Activated CD4-positive, alpha-beta memory T cell treated with anti-CD3 and anti-CD28 coated beads, Interleukin-2, amount 10 ng/mL, durations not matched to agents 7 days and 5 days (primary cell): ENCODE results near the gene EIF4E3. TPM values are rescaled to one million over a fixed set of nuclear protein-coding genes. Genes with fewer than 3 reads are reported as not detected.

Experiments used
- CTCF ChIA-PET: fragments of 350-600 bp; sonication (Branson Sonifier 250); formaldehyde crosslinking; loops from one replicate; lab custom pipeline; 2021; ENCODE audit warnings: antibody characterized with exemption, inconsistent platforms; lab: Charles Lee
- POLR2A ChIA-PET: fragments of 350-600 bp; sonication (Branson Sonifier 250); formaldehyde crosslinking; loops from one replicate; lab custom pipeline; 2021; ENCODE audit warnings: antibody characterized with exemption; lab: Charles Lee
- DNase-seq: peaks from one replicate; pipeline ENCODE4 v3.0.0-alpha.2; 2020
- H3K27ac Mint-ChIP-seq: one replicate; pipeline ENCODE4 v1.8.0; 2021; ENCODE audit warnings: mild to moderate bottlenecking, mixed read lengths
- H3K27me3 Mint-ChIP-seq: one replicate; pipeline ENCODE4 v1.8.0; 2021; ENCODE audit warnings: mixed read lengths
- H3K36me3 Mint-ChIP-seq: one replicate; pipeline ENCODE4 v1.8.0; 2021; ENCODE audit warnings: low read depth, mixed read lengths
- H3K4me1 Mint-ChIP-seq: one replicate; pipeline ENCODE4 v1.8.0; 2021; ENCODE audit warnings: mixed read lengths
- H3K4me3 Mint-ChIP-seq: one replicate; pipeline ENCODE4 v1.8.0; 2021; ENCODE audit warnings: mild to moderate bottlenecking, mixed read lengths
- H3K9me3 Mint-ChIP-seq: one replicate; pipeline ENCODE4 v1.8.0; 2021; ENCODE audit warnings: mixed read lengths
- total RNA-seq, 2 experiments: library from RNA; stranded (reverse); gene quantifications; one replicate each; pipeline ENCODE4 v1.2.3, GENCODE V29; 2021

EIF4E3 gene
- total RNA-seq, 2 experiments from 2014 or later: 76.9 TPM

DNA sequence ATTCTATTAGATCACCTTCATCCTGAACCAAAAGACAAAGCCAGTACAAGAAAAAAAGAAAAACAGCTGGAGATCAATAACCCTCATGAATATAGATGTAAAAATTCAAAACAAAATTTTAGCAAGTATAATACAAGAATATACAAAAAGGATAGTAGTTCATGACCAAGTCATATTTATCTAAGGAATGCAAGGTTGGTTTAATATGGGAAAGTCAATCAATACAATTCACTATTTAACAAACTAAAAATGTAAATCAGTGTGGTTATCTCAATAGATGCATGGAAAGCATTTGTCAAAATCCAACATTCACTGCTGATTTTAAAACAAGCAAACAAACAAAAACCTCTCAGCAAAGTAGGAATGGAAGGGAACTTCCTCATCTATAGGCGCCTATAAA is 17.4 kb upstream of the EIF4E3 start:
- Mint-ChIP-seq H3K4me3 (no peak overlapping the region), H3K27ac (no peak overlapping the region), H3K27me3 (peaks cover 33% of the 10 kb centered on the region), H3K9me3 (peaks cover 35% of the 10 kb centered on the region), H3K36me3 (peaks cover 9% of the 10 kb centered on the region), H3K4me1 (no peaks in the 10 kb centered on the region)
- POLR2A ChIA-PET: no interaction called here
- DNase-seq: no peak
- CTCF ChIA-PET: interaction anchor here (1.2 kb wide), 1 partner anchor 12 kb away, joined by 3 read pairs; no protein-coding TSS in a partner anchor

DNA sequence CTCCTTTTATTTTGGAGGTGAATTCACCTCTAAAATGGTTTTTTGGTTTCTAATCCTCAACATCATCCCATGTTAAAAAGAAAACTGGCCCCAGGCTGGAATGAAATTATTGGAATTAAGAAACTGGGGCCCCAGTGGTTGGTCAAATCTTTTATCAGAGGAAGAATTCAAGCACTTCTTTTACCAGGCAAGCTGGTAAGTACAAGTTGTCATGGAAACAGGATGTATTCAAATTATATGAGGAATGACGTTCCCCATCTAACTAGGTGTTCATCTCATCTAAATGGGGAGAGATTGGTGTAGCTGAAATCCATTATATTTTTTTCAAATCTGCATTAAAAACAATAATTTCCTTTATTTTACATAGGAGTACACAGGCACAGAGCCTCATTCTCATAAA is 9.7 kb upstream of the EIF4E3 start:
- ChIA-PET POLR2A (no interaction called here), CTCF (no interaction called here)
- no peak overlapping the region for H3K27ac Mint-ChIP-seq
- H3K36me3 Mint-ChIP-seq: no peaks in the 10 kb centered on the region
- DNase-seq: no peak
- H3K4me3 Mint-ChIP-seq: no peak overlapping the region
- peaks cover 15% of the 10 kb centered on the region for H3K4me1 Mint-ChIP-seq
- peaks cover 2% of the 10 kb centered on the region for H3K9me3 Mint-ChIP-seq
- H3K27me3 Mint-ChIP-seq: peaks cover 37% of the 10 kb centered on the region

DNA sequence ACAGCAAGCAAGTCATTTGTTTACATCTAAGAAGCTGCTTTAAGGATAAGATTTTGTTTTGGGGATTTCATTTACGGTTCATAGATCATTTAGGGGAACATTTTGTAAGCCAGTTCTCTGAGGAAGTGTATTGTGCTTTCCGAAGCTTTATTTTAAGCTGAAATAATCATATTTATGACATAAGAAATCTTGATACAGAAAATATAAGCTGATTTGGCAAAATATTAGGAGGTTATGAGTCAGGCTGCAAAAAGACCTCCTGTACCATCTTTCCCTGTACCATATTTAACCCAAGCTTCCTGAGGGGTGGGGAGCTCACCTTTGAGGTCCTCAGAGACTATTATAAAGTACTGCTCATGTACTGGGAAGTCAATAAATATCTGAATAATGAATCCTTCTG is 8.1 kb upstream of the EIF4E3 start:
- no peak for DNase-seq
- CTCF ChIA-PET: interaction anchor here (0.9 to 2.0 kb wide), 4 partner anchors 9 to 1089 kb away, joined by 3 to 5 read pairs (median 4); partner anchors contain the start of gene EIF4E3
- POLR2A ChIA-PET: no interaction called here
- Mint-ChIP-seq H3K9me3 (no peaks in the 10 kb centered on the region), H3K4me1 (peaks cover 28% of the 10 kb centered on the region), H3K36me3 (no peaks in the 10 kb centered on the region), H3K4me3 (no peak overlapping the region), H3K27ac (no peak overlapping the region), H3K27me3 (peaks cover 28% of the 10 kb centered on the region)

DNA sequence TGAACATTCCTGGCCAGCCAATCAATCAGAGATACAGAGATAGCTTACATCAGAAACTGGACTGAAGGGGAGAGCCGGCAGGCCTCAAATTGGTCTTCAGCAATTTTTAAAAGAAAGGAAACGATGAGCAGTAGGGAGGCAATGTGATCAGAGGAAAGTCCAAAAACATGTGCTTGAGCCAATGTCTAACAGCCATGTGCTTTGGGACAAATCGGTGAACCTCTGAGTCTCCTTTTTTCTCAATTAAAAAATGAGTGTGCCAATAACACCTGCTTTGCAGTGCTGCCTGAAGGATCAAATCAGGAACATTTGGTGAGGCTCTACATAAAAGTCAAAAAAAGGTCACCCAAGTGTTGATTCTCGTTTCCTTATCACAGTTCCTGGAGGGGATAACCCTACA is 7.4 kb upstream of the EIF4E3 start:
- ChIA-PET CTCF (interaction anchor here (0.6 to 2.0 kb wide), 4 partner anchors 8 to 364 kb away, joined by 3 to 5 read pairs (median 4); partner anchors contain the start of gene EIF4E3), POLR2A (no interaction called here)
- Mint-ChIP-seq H3K27me3 (peaks cover 21% of the 10 kb centered on the region), H3K9me3 (no peaks in the 10 kb centered on the region), H3K36me3 (no peaks in the 10 kb centered on the region), H3K4me1 (peaks cover 30% of the 10 kb centered on the region), H3K27ac (no peak overlapping the region), H3K4me3 (no peak overlapping the region)
- no peak for DNase-seq

DNA sequence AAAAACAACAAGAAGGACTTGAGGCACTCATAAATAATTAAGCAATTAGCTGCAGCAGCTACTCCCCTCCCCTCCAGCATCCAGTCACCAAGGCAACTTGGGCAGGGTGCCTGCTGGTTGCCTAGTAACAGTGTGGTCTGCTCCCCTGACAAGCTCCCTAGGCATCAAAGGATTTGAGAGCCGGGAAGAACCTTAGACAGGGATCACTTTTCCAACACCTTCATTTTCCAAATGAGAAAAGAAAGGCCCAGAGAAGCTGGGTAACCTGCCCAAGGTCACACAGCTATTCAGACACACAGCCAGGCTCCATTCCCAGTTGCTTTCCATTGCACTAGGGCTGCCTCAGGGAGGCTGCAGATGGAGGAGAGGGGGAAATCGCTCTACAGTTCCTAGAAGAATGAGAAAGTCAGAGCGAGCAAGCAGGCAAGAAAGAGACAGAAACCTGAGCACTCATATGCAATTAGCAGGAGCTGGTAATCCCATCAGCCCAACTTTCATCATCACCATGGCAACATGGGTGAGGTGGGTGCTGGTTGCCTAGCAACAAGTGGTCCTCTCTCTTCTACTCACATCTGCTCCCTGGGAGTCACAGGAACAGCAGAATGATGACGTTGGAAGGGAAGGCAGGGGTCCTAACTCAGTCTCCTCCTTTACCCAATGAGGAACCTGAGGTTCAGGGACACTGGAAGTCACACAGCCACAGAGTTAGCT is 3.6 kb upstream of the EIF4E3 start:
- peaks cover 13% of the 10 kb centered on the region for H3K36me3 Mint-ChIP-seq
- ChIA-PET POLR2A (interaction anchor here (1.5 kb wide), 1 partner anchor 12 kb away, joined by 3 read pairs; no protein-coding TSS in a partner anchor), CTCF (interaction anchor here (0.7 to 3.0 kb wide), 10 partner anchors 10 to 147 kb away, joined by 3 to 49 read pairs (median 8); no protein-coding TSS in a partner anchor)
- H3K27ac Mint-ChIP-seq: no peak overlapping the region
- H3K9me3 Mint-ChIP-seq: no peaks in the 10 kb centered on the region
- DNase-seq: no peak
- peaks cover 46% of the 10 kb centered on the region for H3K4me1 Mint-ChIP-seq
- no peak overlapping the region for H3K4me3 Mint-ChIP-seq
- H3K27me3 Mint-ChIP-seq: no peaks in the 10 kb centered on the region

DNA sequence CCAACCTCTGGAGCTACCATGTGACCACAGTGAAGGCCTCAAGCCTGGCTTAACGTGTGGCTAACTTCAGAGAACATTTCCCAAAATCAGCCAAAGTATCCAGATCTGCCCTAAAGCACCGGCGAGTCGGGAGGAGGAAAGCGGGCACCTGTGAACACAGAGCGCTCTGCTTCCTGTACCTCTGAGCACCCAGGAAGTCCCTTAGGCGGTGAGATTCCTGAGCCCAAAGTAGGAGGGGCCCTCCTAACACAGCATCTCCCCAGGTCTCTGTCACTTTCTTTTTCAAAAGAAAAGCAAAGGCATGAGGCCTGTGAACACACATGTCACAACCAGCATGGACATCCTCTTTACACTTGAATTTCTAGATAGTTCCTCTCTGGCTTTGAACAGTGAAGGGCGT is 944 bp upstream of the EIF4E3 start:
- POLR2A ChIA-PET: interaction anchor here (0.7 to 2.0 kb wide), 3 partner anchors 15 to 721 kb away, joined by 3 to 7 read pairs (median 3); no protein-coding TSS in a partner anchor
- CTCF ChIA-PET: interaction anchor here (0.7 to 1.6 kb wide), 2 partner anchors 15 to 149 kb away, joined by 3 to 13 read pairs; no protein-coding TSS in a partner anchor
- peaks cover 24% of the 10 kb centered on the region for H3K36me3 Mint-ChIP-seq
- H3K4me1 Mint-ChIP-seq: peaks cover 69% of the 10 kb centered on the region
- no peaks in the 10 kb centered on the region for H3K9me3 Mint-ChIP-seq
- peak; percentile 59 for DNase-seq
- no peaks in the 10 kb centered on the region for H3K27me3 Mint-ChIP-seq
- peak overlapping the region; percentile 94 for H3K4me3 Mint-ChIP-seq
- peak overlapping the region; percentile 91 for H3K27ac Mint-ChIP-seq

DNA sequence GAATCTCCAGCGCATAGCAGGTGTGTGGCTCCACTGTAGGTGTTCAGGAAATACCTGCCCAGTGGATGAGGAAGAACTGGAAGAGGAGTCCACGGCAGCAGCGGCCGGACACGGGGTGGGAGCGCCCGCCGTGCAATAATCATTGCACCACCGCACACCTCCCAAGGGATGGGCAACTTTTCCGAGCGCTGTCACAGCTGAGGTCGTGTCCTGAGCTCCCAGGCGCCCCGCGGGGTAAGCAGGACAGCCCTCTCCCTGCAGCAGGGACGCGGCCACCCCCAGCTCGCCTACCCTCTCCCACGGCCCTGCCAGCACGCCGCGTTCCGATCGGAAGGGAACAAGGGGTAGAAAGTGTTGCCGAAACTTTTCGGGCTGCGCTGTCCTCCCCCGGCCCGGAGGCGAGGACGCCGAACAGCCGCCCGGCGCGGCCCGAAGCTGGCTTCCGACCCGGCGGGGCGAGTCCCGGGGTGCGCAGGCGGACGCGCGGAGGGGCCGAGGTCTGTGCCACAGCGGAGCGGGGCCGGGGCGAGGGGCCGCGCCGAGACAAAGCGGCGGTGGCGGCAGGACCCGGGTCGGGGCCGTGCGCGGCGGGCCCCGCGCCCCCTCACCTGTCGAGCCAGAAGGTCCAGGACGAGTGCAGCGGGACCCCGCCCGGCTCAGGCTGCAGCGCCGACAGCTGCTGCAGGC is 475 bp downstream of the EIF4E3 start:
- no peaks in the 10 kb centered on the region for H3K27me3 Mint-ChIP-seq
- POLR2A ChIA-PET: interaction anchor here (0.8 to 2.5 kb wide), 11 partner anchors 10 to 758 kb away, joined by 3 to 11 read pairs (median 4); partner anchors contain the start of genes FOXP1 and RYBP

DNA sequence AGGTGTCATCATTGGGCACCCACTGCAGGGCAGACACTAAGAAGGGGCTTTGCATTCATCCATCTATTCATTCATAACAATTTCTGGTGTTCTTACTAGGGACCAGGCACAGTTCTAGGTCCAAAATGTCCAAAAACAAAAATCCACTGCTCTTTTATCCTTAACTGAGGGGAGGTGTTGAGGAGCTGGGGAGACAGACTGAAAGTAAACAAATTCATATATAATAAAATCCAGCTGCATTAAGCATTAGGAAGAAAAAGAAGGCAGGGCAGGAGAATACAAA is 1.1 kb downstream of the EIF4E3 start:
- no peak for DNase-seq
- POLR2A ChIA-PET: interaction anchor here (0.8 to 2.5 kb wide), 11 partner anchors 10 to 759 kb away, joined by 3 to 11 read pairs (median 4); partner anchors contain the start of genes FOXP1 and RYBP
- no peaks in the 10 kb centered on the region for H3K27me3 Mint-ChIP-seq
- peak overlapping the region; percentile 94 for H3K27ac Mint-ChIP-seq
- CTCF ChIA-PET: interaction anchor here (1.5 to 3.0 kb wide), 3 partner anchors 9 to 672 kb away, joined by 3 to 13 read pairs (median 5); no protein-coding TSS in a partner anchor
- H3K4me1 Mint-ChIP-seq: peaks cover 64% of the 10 kb centered on the region
- H3K4me3 Mint-ChIP-seq: peak overlapping the region; percentile 92
- peaks cover 39% of the 10 kb centered on the region for H3K36me3 Mint-ChIP-seq
- H3K9me3 Mint-ChIP-seq: no peaks in the 10 kb centered on the region

More for the DNA sequence above, 475 bp downstream of the EIF4E3 start:
- Mint-ChIP-seq H3K9me3 (no peaks in the 10 kb centered on the region), H3K27ac (peak overlapping the region; percentile 94), H3K4me3 (peak overlapping the region; percentile 92), H3K4me1 (peaks cover 64% of the 10 kb centered on the region), H3K36me3 (peaks cover 34% of the 10 kb centered on the region)
- peak; percentile 44 for DNase-seq
- CTCF ChIA-PET: interaction anchor here (1.5 to 3.0 kb wide), 3 partner anchors 9 to 672 kb away, joined by 3 to 13 read pairs (median 5); no protein-coding TSS in a partner anchor

DNA sequence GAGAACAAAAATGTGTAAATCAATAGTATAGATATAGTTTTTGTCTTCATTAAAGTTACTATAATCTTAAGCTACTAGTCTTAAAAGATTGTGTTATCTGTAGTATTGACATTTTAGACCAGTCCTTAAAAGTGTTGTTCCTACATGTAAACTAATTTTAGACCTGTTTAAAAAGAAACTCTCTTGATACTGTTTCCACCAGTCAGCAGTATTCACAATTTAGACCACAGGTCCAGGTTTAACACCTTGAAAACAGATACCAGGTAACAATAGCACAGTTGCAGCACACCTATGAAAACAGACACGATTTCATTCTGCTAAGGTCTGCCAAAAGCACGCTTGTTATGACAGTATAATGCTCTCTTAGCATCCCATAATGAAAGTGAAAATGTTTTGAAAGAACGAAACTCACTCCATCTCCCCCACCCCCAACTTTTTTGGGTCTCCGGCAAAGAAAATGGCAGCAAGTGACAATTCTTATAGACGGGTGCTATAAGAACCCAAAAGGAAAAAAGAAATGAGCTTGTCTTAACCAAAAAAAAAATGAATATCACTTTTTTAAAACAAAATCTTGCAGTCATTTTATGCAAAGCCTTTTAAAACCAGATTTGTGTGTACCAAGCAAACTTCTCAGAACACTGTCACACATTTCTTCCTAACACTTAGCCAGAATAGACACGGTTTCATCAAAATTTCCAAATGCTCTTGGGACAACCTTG is 1.6 kb downstream of the EIF4E3 start:
- ChIA-PET CTCF (interaction anchor here (1.5 to 3.0 kb wide), 3 partner anchors 10 to 671 kb away, joined by 3 to 13 read pairs (median 5); no protein-coding TSS in a partner anchor), POLR2A (interaction anchor here (1.0 to 2.5 kb wide), 9 partner anchors 9 to 759 kb away, joined by 3 to 11 read pairs (median 5); partner anchors contain the start of genes FOXP1 and RYBP)
- peak overlapping the region; percentile 92 for H3K4me3 Mint-ChIP-seq
- DNase-seq: peak; percentile 72
- peak overlapping the region; percentile 94 for H3K27ac Mint-ChIP-seq
- H3K9me3 Mint-ChIP-seq: no peaks in the 10 kb centered on the region
- H3K27me3 Mint-ChIP-seq: no peaks in the 10 kb centered on the region
- peaks cover 42% of the 10 kb centered on the region for H3K36me3 Mint-ChIP-seq
- H3K4me1 Mint-ChIP-seq: peaks cover 66% of the 10 kb centered on the region

DNA sequence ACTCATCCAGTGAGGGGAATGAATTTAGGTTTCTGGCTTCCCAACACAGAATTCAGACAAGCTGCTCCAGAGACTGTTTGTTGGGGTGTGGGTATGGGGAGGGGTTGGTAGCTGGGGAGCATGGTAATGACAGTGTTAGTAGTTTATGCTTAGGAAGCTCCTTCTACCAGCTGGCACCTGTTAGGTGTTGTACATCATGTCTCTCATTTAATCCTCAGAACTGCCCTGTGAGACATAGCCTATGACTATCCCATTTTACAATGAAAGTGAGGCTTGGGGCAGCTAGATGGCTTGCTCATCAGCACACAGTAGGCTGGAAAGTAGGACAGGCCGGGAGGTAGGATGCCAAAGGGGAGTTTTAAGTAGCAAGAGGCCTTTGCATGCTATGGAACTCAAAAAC is 2.5 kb downstream of the EIF4E3 start:
- POLR2A ChIA-PET: interaction anchor here (0.9 to 2.5 kb wide), 2 partner anchors 11 to 20 kb away, joined by 6 to 9 read pairs; no protein-coding TSS in a partner anchor
- H3K36me3 Mint-ChIP-seq: peaks cover 47% of the 10 kb centered on the region
- H3K27ac Mint-ChIP-seq: peak overlapping the region; percentile 94
- no peaks in the 10 kb centered on the region for H3K27me3 Mint-ChIP-seq
- no peaks in the 10 kb centered on the region for H3K9me3 Mint-ChIP-seq
- peak overlapping the region; percentile 69 for H3K4me3 Mint-ChIP-seq
- CTCF ChIA-PET: interaction anchor here (0.9 to 3.0 kb wide), 2 partner anchors 12 to 59 kb away, joined by 3 to 13 read pairs; no protein-coding TSS in a partner anchor
- H3K4me1 Mint-ChIP-seq: peaks cover 70% of the 10 kb centered on the region
- no peak for DNase-seq

DNA sequence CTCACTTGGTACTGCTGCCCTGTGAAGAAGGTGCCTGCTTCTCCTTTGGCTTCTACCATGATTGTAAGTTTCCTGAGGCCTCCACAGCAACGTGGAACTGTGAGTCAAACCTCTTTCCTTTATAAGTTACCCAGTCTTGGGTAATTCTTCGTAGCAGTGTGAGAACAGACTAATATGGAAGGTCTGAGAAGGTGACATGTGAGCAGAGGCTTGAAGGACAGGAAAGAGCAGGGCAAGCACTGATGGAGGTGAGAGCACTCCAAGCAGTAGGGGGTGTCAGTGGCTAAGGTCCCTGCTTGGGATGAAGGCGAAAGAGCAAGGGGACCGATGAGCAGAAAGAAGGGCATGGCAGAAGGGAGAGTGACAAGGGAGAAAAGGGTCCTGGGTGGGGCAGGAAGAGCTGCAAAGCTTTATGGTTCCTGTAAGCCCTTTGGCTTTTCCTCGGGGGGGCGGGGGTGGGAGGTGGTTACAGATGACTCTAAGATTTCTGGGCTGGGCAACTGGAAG is 3.5 kb downstream of the EIF4E3 start:
- DNase-seq: peak; percentile 47
- ChIA-PET POLR2A (interaction anchor here (1.5 kb wide), 1 partner anchor 16 kb away, joined by 3 read pairs; no protein-coding TSS in a partner anchor), CTCF (interaction anchor here (1.2 to 1.8 kb wide), 2 partner anchors 9 to 11 kb away, joined by 3 to 6 read pairs; no protein-coding TSS in a partner anchor)
- peaks cover 52% of the 10 kb centered on the region for H3K36me3 Mint-ChIP-seq
- peak overlapping the region; percentile 94 for H3K27ac Mint-ChIP-seq
- no peaks in the 10 kb centered on the region for H3K9me3 Mint-ChIP-seq
- H3K27me3 Mint-ChIP-seq: no peaks in the 10 kb centered on the region
- H3K4me1 Mint-ChIP-seq: peaks cover 74% of the 10 kb centered on the region
- peak overlapping the region; percentile 69 for H3K4me3 Mint-ChIP-seq
